GM18499 (cell line): ENCODE measurements around the gene CACNA1E.

Experiments
- ATAC-seq: cut with Tn5 transposase; IDR thresholded peaks from one replicate; pipeline ENCODE4 v1.9.1; 2021; ENCODE audit warnings: moderate number of reproducible peaks; ENCODE audit not compliant: insufficient read depth, unreplicated experiment

The CACNA1E gene

DNA sequence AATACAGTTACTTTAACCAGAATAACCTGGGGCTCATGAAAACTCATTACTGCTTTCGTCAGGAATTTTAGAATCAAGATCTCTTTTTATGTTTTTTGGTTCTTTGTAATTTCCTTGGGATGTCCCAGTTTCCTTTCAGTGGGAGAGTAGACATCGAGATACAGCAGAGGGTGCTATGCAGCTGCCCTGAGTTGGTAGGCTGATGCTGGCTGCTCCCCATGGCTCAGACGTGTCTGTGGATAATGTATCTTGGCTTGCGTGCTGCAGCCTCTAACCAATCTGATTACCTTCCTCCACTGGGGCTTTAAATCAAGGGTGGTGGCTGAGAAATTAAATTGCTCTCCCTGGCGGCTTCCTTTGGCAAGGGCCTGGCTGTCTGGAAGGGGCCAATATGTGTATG is 253.7 kb downstream of the CACNA1E start:
- no peak for ATAC-seq

DNA sequence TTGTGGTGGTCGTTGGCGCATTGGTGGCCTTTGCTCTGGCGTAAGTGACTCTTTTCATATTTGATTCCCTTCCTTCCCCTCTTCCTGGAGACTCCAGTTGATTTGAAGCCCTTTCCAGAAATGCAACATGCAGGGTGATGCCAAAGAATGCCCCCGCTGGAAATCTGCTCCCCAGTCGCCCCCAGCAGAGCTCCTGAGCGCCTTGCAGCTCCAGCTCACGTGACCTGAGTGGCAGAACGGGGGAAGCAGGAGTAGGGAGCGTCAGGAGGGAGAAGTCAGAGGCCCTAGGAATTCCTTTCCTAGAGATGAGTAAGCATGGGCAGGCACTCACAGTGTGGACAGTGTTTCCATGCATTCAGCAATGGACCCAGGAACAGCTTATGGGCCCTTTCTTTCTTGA is 255.9 kb downstream of the CACNA1E start:
- no peak for ATAC-seq

DNA sequence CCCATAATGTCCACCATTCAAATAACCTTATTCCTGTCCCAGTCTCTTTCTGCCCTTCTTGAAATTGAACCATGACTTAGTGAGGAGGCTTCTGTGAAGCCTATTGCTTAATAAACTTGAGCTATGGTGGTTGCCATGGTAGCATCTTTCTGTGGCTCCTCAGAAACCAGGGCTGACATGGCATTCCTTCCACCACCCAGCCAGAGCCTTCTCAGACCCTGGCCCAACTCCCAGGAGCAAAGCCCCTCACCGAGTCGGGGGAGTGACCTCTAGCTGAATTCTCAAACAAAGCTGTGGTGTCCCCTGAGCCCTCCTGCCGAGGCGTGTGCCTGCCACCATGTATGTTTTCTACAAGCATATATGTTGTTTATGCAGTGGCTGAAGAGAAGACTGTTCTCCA is 259.1 kb downstream of the CACNA1E start:
- ATAC-seq, result no peak

DNA sequence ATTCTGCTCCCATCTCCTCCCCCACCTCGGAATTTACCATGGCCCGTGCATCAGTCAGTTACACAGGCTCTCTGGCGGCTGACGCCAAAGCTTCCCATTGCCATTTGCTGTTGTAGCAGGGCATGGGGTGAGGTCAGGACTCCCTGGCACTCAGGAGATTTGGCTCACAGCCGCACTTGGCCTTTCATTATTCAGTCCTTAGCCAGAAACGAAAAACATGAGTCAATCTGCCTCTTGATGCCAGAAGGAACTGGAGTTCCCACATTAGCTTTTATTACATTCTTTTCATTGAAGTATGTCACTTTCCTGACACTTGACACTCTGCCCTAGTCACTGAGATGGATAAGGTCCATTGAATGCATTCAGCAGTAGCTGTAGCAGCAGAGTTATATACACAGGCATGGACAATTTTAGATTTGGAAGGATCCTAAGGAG is 260.6 kb downstream of the CACNA1E start:
- no peak for ATAC-seq

DNA sequence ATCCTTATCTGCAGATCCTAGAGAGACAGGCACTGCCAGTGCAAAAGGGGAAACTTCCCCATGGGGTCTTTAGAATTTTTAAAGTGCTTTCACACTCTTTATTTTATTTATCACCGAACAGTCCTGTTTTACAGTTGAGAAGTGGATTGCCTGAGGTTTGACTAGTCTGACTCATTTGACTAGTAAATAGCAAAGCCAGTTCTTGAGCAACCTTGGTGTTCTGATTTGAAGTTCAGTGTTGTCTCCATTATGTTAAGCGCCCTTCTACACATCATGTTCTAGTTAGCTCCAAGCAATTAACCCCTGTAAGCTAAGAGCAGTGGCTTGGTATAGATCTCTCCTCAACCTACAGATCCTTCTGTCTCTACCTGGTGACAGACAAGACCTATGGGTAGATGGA is 262.9 kb downstream of the CACNA1E start:
- no peak for ATAC-seq

DNA sequence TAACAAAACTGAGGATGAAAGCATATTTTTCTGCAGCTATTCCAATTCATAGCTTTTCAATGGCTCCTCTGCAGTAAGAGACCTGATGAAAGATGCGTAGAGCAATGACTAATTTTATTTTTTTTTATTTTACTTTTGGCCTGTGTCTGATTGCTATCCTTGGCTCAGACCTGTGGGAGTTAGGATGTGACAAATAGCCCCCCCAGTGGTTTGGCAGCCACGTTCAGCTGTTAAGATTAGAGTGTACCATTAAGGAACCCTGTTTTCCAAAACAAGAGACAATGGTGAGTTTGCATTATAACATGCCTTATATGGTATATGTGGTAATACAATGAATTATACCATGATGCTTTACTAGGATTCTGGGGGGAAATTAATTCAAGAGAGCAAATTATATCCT is 264.7 kb downstream of the CACNA1E start:
- no peak for ATAC-seq

DNA sequence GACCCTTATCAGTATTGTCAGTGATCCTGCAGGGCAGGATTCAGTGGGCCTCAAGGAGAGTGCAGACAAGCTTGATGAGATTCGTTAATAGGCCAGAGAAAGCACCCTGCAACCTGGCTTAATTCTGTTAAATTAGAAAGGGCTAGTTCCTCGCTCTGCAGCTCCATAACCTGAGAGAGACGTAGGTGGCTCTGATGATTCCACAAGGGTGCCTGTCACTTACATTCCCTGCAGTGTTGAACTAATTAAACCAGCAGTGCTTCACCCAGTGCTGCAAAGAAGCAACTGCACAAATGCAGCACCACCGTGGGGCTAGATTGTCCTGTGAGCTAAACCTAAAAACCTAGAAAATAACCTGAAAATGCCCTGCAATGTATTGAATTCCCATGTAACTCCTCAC is 270.8 kb downstream of the CACNA1E start:
- ATAC-seq, result no peak

DNA sequence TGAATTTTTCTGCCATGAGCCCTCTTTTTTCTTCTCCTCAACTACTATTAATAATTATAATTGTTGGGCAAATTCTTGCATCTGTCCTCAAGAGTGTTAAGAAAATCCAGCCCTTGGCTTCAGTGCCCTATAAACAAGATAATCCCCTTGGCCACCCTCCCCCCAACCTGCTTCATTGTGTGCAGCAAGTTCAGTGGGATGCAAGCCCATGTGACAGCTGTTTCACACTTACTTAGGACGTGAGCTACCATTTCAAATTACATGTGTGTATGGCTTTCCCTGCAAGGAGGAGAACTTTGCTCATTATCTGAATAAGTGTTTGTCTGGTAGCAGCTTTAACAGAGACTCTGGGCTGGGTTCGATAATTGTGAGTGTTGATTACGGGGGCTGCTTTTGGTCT is 276.2 kb downstream of the CACNA1E start:
- ATAC-seq, result no peak

DNA sequence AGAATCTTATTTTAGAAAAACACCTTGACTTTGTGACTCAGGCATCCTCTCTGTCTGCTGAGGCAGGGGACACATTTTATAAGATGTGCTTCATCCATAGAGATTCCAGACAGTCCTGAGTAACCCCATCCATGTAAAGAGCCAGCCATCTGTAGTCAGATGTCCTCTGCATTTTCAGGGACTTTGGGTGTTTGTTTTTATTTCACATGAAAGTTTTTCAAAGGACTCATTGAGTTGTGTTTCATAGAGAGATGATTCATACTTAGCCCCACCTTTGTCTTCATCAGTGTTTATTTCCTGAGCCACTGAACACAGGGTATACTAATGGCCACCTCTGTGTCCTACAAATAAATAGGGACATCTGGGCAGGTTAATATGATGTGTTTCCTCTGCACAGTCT is 280.4 kb downstream of the CACNA1E start:
- no peak for ATAC-seq

DNA sequence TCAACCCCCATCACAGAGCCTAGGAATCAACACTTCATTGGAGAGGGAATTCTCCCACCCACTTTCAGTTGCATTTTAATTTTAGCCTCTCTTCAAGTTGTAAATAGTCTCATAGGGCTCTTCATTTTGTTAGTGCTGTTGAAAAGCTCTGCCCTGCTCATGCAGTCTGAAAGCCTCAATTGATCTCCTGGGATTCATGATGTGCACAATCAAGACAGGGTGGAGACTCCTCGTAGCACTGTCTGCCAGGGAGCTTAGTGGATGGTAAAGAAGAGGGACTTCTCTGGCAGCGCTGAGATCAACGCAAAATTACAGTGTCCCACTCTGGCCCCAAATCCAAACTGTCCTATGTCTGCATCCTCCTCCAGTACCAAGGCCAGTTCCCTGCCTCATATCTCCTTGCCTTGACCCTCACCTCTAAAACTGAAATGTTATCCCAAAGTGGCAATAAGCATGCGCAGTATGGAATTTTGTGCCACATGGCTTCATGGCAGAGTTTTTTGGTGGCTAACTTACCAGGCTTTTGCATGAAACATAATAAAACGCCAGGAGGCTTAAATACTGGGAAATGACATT is 282.2 kb downstream of the CACNA1E start:
- no peak for ATAC-seq

DNA sequence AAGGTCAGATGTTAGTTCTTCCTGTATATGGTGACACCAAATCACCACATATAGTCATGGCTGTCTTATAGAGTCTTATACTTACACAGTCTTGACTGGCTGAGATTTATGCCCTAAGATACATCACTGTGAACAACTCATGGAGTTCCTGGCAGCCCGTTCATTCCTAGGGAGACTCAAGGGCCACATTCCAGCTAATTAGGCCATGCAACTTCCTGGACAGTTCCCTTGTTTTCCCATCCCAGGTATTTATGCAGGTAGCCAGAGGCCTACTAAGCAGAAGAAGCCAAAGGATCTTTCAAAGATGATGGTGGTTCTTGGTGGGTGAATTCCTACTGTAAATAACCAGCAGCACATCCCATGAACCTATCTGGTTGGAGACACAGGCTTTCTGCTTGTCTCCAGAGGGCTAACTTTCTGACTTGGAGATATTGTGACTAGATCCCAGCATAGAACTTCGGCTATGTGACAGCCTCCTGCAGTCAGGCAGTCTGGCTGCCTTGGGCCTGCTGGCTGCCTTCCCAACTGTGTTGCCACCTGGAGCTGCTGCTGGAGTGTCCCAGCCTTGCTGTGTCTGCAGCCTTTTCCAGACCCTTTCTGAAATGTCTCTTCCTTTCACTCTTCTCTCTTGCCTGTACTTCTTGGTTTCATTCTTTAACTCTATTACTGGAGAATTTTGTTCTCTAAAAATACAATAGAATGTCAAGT is 283.8 kb downstream of the CACNA1E start:
- ATAC-seq, result no peak

DNA sequence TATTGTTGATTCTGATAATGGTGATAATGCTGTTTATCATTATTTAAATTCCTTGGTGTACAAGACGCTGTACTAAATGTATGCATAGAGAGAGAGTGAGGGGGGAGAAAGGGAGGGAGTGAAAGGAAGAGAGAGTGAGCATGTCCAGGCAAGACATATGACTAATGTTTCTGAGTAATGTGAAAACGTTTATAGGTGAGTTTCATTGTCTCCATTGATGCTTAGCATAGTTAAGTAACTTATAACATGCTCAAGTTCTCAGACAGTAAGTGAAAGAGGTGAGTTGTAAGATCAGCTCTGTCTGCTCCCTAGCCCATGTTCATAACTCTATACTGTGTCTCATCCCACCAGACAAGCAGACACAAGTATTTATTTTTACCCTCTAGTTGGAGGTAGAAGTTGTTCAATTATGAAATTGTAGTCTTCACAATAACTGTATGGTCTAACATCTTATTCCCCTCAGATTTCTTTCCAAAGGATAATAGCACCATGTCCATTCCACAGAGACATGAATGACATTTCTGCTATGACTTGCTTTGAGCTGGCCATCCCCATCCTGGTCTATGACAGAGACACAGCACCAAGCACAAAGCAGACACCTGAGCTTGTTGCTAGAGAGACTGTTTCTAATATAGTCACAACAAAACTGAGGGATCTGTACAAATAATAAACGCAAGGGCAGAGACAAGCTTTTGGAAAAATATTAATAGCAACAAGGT is 285.1 kb downstream of the CACNA1E start:
- ATAC-seq, result no peak

DNA sequence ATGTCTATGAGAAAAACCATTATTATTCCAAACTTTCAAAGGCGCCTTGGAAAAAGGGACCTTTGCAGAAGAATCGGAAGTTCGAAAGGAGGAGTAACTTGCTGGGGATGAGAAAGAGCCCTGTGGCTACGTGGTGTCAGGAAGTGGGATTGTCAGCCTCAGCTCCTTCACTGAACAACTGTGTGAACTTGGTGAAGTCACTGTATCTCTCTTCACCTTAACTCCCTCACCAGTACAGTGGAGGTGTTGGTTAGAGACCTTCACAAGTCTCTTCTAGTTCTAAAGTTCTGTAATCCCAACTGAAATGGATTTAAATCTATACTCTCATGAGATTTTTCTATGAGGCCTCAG is 285.6 kb downstream of the CACNA1E start:
- ATAC-seq, result no peak

DNA sequence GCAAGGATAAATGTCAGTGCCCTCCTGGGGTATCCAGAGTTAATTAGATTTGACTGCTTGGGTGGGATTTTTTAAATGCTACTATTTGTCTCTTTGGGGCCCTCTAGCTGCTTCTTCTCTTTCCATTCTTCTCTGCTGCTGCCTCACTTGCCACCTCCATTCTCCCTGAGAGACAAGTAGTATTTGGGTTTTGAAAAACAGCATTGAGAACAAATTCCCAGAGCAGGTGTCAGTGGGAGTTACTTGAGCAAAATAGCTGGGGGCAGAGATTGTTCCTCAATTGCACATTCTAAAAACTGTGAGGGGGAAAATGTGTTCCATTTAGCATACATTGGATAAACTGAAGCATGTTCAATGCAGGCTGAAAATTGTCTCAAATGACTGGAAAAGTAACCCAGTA is 286.5 kb downstream of the CACNA1E start:
- ATAC-seq, result no peak

DNA sequence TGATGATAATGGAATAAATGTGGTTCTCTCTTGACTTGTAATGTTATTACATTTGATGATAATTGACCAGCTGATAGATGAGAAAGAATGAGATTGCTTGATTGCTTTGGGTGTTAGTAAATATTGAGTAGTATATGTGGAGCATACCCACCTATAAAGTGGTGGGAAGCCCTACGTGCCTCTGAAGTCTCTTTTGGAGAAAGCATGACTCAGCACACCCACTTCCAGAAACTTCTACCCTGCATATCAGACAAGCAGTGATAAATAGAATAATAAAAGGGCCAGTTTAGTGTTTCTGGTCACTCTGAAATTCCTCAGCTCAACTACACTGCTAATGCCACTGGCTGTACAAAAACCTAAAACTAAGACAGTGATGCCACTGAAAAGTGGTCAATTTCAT is 289.4 kb downstream of the CACNA1E start:
- no peak for ATAC-seq

DNA sequence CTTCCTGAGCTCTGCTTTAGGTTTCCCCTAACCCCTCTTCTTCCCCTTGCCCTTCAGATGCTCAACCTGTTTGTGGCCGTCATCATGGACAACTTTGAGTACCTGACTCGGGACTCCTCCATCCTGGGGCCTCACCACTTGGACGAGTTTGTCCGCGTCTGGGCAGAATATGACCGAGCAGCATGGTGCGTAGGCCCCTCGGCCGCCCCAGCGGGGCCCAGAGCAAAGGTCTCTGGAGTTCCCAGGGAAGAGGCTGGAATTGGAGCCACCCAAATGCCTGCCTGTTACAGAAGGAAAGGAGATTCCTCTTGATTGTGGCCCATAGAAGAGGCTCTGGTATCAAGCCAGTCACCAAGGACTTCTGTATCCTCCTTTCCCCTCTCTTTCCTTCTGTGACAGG is 292.7 kb downstream of the CACNA1E start:
- no peak for ATAC-seq

DNA sequence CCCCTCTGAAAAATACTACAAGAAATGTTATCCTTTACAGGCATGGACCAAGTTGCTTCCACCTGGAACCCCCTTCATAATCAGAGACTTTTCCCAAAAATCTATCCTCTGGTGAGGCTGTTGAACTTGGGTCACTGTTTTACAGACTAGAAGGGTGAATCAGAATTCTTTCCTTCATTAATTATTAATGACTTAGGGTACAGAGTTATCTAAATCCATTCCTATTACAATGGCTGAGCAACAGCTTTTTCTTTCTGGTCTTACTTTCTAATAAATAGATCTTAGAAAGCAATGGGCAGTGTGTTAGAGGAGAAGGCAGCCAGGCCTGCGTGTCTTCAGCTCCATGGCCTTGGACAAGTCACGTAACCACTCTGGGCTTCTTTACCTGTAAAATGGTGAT is 294.0 kb downstream of the CACNA1E start:
- no peak for ATAC-seq

DNA sequence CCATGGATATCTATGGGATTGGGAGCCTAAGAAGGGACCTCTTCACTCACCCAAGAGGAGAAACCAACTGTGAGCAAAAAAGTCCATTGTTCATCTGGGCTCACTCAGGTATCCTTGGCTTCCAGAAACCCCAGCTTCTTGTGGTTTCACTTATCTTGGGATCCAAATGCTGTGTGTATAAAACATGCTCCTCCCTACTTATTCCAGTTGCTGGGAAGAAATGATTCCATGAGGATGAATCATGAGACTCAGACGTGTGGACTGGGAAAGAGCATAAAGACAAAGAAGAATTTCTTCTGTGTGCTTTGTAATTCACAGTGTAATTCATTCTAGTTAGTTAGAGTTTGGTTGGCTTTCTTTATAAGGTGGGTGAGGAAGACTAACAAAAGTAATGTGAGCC is 294.5 kb downstream of the CACNA1E start:
- ATAC-seq, result no peak

DNA sequence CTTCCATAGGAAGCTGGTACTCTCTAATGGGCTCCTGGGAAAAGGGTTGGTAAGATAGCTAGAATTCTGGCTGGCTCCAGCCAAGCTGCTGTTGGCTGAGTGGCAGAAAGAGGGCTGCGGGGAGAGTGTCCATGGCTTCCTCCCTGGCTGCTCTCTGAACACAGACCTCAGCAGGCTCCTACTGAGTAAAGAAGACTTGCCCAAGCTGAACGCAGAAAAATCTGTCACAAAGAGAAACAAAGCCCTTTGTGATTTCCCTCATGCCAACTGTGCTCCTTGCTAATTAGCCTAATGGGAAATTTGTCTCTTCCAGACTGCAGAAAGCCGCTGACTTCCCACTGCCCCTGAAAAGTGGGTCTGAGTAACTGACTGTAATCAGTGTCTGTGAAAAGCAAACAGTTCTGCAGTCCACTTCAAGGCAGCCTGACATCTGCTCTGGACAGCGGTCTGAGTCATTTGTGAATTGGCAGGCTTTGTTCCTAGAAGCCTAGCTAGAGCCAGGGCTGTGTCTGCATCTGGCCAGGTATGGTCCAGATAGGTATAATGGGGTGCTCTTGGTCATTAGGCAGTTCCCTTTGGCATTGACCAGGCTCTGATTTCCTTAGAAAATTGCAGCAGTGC is 295.4 kb downstream of the CACNA1E start:
- ATAC-seq, result no peak

DNA sequence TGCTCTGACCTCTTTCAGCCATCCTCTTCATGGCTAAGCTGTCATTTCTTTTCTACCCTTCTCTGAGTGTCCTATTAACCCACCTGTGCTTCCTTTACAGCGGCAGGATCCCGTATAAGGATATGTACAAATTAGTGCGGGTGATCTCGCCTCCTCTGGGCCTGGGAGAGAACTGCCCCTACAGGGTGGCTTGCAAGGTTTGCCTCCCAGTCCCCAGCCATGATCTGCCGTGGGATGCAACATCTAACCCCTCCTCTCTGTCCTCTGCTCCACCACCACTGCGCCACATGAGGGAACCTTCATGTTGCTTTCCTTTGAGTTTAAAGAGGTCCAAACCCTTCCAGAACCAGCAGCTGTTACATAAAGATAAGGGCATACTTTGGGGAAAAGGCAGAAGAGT is 296.0 kb downstream of the CACNA1E start:
- no peak for ATAC-seq

DNA sequence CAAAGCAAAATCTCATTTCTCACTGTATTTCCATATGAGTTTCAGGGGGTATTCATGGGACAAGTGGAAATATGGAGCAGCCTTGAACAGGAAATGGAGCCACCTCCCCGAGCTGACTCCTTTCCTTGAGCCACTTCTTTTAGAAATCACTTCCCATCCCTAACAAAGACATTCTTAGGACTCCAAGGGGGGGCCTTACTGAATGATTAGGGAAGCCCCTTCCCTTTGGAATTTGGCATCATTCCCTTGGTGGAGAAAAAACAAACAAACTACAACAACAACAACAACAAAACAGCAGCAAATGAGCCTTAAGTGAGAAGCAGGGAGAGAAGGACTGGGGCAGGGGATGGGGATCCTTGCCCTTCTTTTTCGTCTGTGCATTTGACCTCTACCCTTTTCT is 299.9 kb downstream of the CACNA1E start:
- no peak for ATAC-seq
